ENCODE results near the gene NOLC1.

DNA sequence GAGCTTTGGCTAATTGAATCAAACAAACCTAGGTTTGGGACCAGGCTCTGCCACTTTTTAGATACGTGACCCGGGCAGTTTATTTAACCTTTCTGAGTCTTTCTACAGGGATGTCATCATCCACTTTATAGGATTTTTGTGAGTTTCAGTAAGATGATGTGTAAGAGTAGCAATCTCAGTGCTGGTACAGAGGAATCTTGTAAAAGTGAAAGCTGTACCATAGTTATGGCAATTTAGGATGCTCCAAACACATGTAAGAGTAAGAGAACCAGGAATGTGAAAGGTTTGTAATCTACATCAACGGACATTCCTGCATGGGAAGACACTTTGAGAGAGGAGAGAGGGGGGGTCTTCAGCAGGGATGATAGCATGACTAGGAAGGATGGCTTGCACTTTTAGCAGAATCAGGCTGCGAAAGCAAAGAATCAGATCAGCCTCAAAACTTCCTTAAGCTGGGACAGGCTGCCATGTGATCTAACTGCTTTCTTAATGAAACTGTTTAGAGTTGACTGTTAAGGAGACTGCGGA lies 968 bp downstream of the NOLC1 start:
- TF ChIP-seq, protein P1, sequence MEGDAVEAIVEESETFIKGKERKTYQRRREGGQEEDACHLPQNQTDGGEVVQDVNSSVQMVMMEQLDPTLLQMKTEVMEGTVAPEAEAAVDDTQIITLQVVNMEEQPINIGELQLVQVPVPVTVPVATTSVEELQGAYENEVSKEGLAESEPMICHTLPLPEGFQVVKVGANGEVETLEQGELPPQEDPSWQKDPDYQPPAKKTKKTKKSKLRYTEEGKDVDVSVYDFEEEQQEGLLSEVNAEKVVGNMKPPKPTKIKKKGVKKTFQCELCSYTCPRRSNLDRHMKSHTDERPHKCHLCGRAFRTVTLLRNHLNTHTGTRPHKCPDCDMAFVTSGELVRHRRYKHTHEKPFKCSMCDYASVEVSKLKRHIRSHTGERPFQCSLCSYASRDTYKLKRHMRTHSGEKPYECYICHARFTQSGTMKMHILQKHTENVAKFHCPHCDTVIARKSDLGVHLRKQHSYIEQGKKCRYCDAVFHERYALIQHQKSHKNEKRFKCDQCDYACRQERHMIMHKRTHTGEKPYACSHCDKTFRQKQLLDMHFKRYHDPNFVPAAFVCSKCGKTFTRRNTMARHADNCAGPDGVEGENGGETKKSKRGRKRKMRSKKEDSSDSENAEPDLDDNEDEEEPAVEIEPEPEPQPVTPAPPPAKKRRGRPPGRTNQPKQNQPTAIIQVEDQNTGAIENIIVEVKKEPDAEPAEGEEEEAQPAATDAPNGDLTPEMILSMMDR (IDR thresholded peaks at IDR 0.05; ENCODE audit: low read depth, low read length, missing input control): no peak
- TF ChIP-seq, protein P2, sequence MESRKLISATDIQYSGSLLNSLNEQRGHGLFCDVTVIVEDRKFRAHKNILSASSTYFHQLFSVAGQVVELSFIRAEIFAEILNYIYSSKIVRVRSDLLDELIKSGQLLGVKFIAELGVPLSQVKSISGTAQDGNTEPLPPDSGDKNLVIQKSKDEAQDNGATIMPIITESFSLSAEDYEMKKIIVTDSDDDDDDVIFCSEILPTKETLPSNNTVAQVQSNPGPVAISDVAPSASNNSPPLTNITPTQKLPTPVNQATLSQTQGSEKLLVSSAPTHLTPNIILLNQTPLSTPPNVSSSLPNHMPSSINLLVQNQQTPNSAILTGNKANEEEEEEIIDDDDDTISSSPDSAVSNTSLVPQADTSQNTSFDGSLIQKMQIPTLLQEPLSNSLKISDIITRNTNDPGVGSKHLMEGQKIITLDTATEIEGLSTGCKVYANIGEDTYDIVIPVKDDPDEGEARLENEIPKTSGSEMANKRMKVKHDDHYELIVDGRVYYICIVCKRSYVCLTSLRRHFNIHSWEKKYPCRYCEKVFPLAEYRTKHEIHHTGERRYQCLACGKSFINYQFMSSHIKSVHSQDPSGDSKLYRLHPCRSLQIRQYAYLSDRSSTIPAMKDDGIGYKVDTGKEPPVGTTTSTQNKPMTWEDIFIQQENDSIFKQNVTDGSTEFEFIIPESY (IDR thresholded peaks at IDR 0.05): no peak
- TF ChIP-seq SP1 (IDR thresholded peaks at IDR 0.05) (no peak), JUND (IDR thresholded peaks at IDR 0.05) (no peak), FOXA1 (IDR thresholded peaks at IDR 0.05) (no peak), RXRA (IDR thresholded peaks at IDR 0.05) (no peak), RAD21 (IDR thresholded peaks at IDR 0.05) (no peak), HNF4A (conservative IDR thresholded peaks at IDR 0.05) (no peak)

Data from liver (tissue), 3 donors.